GM12872 (cell line): ENCODE data around the gene HEATR9.

ENCODE experiments used
- CTCF ChIP-seq: IDR thresholded peaks from 3 replicates; pipeline ENCODE4 v1.5.1; 2011; ENCODE audit warnings: low read depth, mild to moderate bottlenecking, low read length, moderate library complexity; ENCODE audit not compliant: insufficient read depth

Gene HEATR9

GRCh38 chr17:35912339-35912912, 43.7 kb upstream of the HEATR9 start:
- no peak for TF ChIP-seq CTCF

- TF ChIP-seq CTCF, result no peak
These were observed 40.7 kb upstream of the HEATR9 start for GRCh38 chr17:35909408-35909807.

- TF ChIP-seq CTCF, result no peak
These were observed 39.0 kb upstream of the HEATR9 start for GRCh38 chr17:35907691-35908090.

GRCh38 chr17:35906926-35907637, 38.4 kb upstream of the HEATR9 start:
- TF ChIP-seq CTCF, result no peak

GRCh38 chr17:35906191-35906925, 37.7 kb upstream of the HEATR9 start:
- TF ChIP-seq CTCF, result no peak

GRCh38 chr17:35903451-35903850, 34.8 kb upstream of the HEATR9 start:
- TF ChIP-seq CTCF, result no peak

GRCh38 chr17:35901631-35902175, 33.0 kb upstream of the HEATR9 start:
- TF ChIP-seq CTCF, result no peak
